Muscle layer of duodenum (tissue), 2 donors: Measurements from ENCODE around the gene UNC13C.

Experiments
- H3K27ac ChIP-seq: one replicate; pipeline ENCODE4 v1.7.0; 2013; ENCODE audit warnings: mild to moderate bottlenecking, low read length
- H3K27me3 ChIP-seq: one replicate; pipeline ENCODE4 v1.7.0; 2013; ENCODE audit warnings: low read depth, mild to moderate bottlenecking, control low read depth, low read length
- H3K36me3 ChIP-seq, 2 donors: one replicate each; pipeline ENCODE4 v1.7.0; 2013; ENCODE audit warnings: low read length in 2 of 2, control low read depth in 1 of 2, mild to moderate bottlenecking in 1 of 2; ENCODE audit not compliant: insufficient read depth in 2 of 2, control insufficient read depth in 1 of 2
- H3K4me1 ChIP-seq, 2 donors: one replicate each; pipeline ENCODE4 v1.7.0; 2013; ENCODE audit warnings: low read length in 2 of 2, mild to moderate bottlenecking in 2 of 2, control low read depth in 1 of 2, moderate library complexity in 1 of 2; ENCODE audit not compliant: insufficient read depth in 2 of 2, control insufficient read depth in 1 of 2
- H3K4me3 ChIP-seq, 2 donors: one replicate each; pipeline ENCODE4 v1.7.0; 2013; ENCODE audit warnings: low read length in 2 of 2, low read depth in 1 of 2, mild to moderate bottlenecking in 1 of 2
- H3K9me3 ChIP-seq, 2 donors: one replicate each; pipeline ENCODE4 v1.7.0; 2013; ENCODE audit warnings: low read length in 2 of 2, control low read depth in 1 of 2, mild to moderate bottlenecking in 1 of 2; ENCODE audit not compliant: control insufficient read depth in 1 of 2
- donor health status: healthy.

Gene UNC13C

DNA sequence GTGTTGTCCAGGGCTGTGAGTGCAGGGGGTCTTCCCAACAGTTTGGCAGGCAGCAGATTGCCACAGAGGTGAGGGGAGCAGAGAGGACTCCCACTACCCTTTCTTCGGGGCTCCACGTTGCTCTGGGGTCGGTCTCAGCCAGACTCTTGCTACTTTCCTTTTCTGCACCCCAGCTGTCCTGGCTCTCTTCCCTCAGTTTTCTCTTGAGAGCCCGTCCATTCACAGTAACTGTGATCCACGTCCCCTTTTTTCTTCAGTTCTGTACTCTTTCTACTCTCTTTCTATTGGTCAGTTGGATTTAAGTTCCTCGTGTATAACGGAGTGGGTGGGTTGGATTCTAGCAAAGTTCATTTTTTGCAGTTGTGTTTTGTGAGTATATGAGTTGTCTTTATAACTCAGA is 105.8 kb downstream of the UNC13C start:
- Histone ChIP-seq H3K4me1 (no peaks in the 10 kb centered on the region), H3K4me3 (no peak overlapping the region), H3K9me3 (no peaks in the 10 kb centered on the region), H3K27ac (no peak overlapping the region), H3K27me3 (no peaks in the 10 kb centered on the region), H3K36me3 (no peaks in the 10 kb centered on the region)

DNA sequence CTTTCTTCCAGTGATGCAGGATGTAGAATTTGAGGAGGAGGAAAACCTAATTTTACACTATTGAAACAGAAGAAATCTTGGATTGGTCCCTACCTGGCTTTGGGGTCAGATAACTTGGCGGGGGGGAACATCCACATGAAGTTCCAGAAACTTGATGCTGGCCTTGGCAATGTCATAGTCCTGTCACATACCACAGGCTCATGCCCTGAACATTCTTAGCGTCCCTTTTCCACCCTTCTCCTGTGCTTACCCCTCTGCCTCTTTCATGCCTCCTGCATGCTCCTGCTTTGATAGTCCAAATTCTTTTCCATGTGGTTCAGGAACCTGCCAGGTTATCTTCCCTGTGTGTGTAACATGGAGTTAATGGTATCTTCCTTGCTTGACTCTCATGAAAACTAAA is 110.6 kb downstream of the UNC13C start:
- Histone ChIP-seq H3K9me3 (no peaks in the 10 kb centered on the region), H3K27me3 (no peaks in the 10 kb centered on the region), H3K4me3 (no peak overlapping the region), H3K4me1 (no peaks in the 10 kb centered on the region), H3K27ac (no peak overlapping the region), H3K36me3 (no peaks in the 10 kb centered on the region)

- no peaks in the 10 kb centered on the region for H3K27me3 ChIP-seq
- H3K9me3 ChIP-seq: no peaks in the 10 kb centered on the region
- no peak overlapping the region for H3K27ac ChIP-seq
- no peaks in the 10 kb centered on the region for H3K4me1 ChIP-seq
- no peak overlapping the region for H3K4me3 ChIP-seq
- no peaks in the 10 kb centered on the region for H3K36me3 ChIP-seq
Observed at GRCh38 chr15:54089776-54090175, 111.5 kb downstream of the UNC13C start.

- H3K4me3 ChIP-seq: no peak overlapping the region
- no peaks in the 10 kb centered on the region for H3K9me3 ChIP-seq
- H3K36me3 ChIP-seq: no peaks in the 10 kb centered on the region
- H3K27ac ChIP-seq: no peak overlapping the region
- H3K27me3 ChIP-seq: no peaks in the 10 kb centered on the region
- no peaks in the 10 kb centered on the region for H3K4me1 ChIP-seq
Observed at GRCh38 chr15:54091651-54092050, 113.4 kb downstream of the UNC13C start.

GRCh38 chr15:54094661-54095060 is 116.4 kb downstream of the UNC13C start:
- Histone ChIP-seq H3K9me3 (no peaks in the 10 kb centered on the region), H3K27ac (no peak overlapping the region), H3K4me1 (no peaks in the 10 kb centered on the region), H3K4me3 (no peak overlapping the region), H3K36me3 (no peaks in the 10 kb centered on the region), H3K27me3 (no peaks in the 10 kb centered on the region)

- Histone ChIP-seq H3K27ac (no peak overlapping the region), H3K4me3 (no peak overlapping the region), H3K36me3 (no peaks in the 10 kb centered on the region), H3K4me1 (no peaks in the 10 kb centered on the region), H3K9me3 (no peaks in the 10 kb centered on the region), H3K27me3 (no peaks in the 10 kb centered on the region)
Observed at GRCh38 chr15:54097019-54097418, 118.8 kb downstream of the UNC13C start.

DNA sequence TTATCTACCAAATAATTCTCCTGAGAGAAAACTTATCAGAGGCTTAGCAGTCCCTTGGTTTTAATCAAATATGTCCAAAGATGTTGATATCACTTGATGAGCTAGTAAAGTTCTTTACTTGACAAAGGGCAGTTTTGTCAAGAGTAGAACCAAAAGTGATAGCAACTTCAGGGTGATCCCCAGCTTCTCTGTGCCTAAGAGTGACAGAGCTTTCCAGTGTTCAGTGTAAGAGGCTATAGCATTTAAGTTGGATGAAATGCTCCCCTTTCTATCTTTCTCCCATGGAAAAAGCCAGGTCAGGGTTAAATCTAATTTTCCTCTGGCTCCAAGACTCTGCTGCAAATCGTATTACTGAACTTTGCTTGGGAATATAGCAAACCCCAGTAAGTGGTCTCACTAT is 120.8 kb downstream of the UNC13C start:
- Histone ChIP-seq H3K36me3 (no peaks in the 10 kb centered on the region), H3K27me3 (no peaks in the 10 kb centered on the region), H3K4me1 (no peaks in the 10 kb centered on the region), H3K4me3 (no peak overlapping the region), H3K27ac (no peak overlapping the region), H3K9me3 (no peaks in the 10 kb centered on the region)

DNA sequence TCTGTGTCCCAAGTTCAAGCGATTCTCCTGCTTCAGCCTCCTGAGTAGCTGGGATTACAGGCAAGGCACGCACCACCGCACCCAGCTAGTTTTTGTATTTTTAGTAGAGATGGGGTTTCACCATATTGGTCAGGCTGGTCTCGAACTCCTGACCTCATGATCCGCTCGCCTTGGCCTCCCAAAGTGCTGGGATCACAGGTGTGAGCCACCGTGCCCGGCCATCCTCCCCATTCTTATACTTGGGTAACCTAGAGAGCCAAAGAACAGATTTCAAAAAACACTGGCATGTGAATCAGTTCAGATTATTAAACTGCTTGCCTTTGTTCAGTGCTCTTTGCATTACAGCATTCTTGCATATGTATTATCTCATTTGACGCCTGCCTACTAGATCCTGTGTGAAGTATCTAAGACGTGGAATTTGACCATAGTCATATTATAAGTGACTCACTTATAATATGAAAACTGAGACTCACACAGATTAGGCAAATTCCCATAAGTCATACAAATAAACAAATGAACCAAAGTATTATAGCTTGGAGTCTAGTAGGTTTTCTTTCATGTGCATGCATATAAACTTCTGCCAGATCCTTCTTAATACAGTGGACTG is 123.5 kb downstream of the UNC13C start:
- Histone ChIP-seq H3K27me3 (no peaks in the 10 kb centered on the region), H3K4me1 (no peaks in the 10 kb centered on the region), H3K27ac (no peak overlapping the region), H3K9me3 (no peaks in the 10 kb centered on the region), H3K4me3 (no peak overlapping the region), H3K36me3 (no peaks in the 10 kb centered on the region)

GRCh38 chr15:54102704-54103103 is 124.5 kb downstream of the UNC13C start:
- Histone ChIP-seq H3K36me3 (no peaks in the 10 kb centered on the region), H3K27ac (no peak overlapping the region), H3K4me3 (no peak overlapping the region), H3K9me3 (no peaks in the 10 kb centered on the region), H3K27me3 (no peaks in the 10 kb centered on the region), H3K4me1 (no peaks in the 10 kb centered on the region)

- no peak overlapping the region for H3K27ac ChIP-seq
Observed at GRCh38 chr15:54109014-54109413, 130.8 kb downstream of the UNC13C start.

GRCh38 chr15:54119051-54119450 is 140.8 kb downstream of the UNC13C start:
- Histone ChIP-seq H3K36me3 (no peaks in the 10 kb centered on the region), H3K4me3 (no peak overlapping the region), H3K4me1 (no peaks in the 10 kb centered on the region), H3K9me3 (no peaks in the 10 kb centered on the region), H3K27me3 (no peaks in the 10 kb centered on the region), H3K27ac (no peak overlapping the region)

More at GRCh38 chr15:54109014-54109413, 130.8 kb downstream of the UNC13C start:
- Histone ChIP-seq H3K4me3 (no peak overlapping the region), H3K9me3 (no peaks in the 10 kb centered on the region), H3K36me3 (no peaks in the 10 kb centered on the region), H3K27me3 (no peaks in the 10 kb centered on the region), H3K4me1 (no peaks in the 10 kb centered on the region)

DNA sequence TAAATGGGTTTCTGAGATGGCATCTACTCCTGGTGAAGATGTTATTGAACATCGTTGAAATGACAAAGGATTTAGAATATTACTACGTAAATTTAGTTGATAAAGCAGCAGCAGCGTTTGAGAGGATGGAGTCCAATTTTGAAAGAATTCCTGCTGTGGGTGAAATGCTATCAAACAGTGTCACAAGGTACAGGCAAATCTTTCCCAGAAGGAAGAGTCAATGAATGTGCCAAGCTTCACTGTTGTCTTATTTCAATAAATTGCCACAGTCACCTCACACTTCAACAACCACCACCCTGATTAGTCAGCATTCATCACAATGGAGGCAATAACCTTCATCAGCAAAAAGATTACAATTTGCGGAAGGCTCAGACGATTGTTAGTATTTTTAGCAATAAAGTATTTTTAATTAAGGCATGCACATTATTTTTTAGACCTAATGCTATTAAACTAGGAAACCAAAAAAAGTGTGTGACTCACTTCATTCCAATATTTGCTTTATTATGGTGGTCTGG is 142.8 kb downstream of the UNC13C start:
- Histone ChIP-seq H3K27ac (no peak overlapping the region), H3K4me1 (no peaks in the 10 kb centered on the region), H3K4me3 (no peak overlapping the region), H3K36me3 (no peaks in the 10 kb centered on the region), H3K9me3 (no peaks in the 10 kb centered on the region), H3K27me3 (no peaks in the 10 kb centered on the region)
